ENCODE results near the gene GRB2.
A peak's percentile ranks its signal among the peaks of the same experiment; 100 is the strongest.
"Not testable (repeated sequence)": the region's sequence is repeated elsewhere in the genome, so short reads cannot be mapped to it uniquely, and the experiment has no call there.

Gene GRB2

DNA sequence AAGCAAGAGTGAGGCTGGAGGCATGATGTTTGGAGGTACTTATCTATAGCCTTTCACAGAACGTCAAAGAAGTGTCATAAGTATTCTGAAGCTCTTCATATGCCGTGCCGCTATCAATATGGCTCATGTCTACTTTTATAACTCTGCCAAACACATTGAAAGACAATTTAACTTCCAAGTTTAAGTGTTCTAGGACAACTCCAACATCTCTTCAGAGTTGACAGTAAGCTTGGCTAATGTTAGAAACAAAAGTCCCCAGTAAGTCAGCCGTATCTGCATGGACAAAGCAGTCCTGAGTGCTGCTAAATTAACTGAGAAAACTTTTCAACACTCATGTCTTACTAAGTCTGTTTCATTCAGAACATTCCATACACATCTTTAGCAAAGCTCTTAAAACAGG, 32.2 kb downstream of the GRB2 start:
- Histone ChIP-seq H3K4me3 (replicated peaks; ENCODE audit: low read depth, low read length) (no peak overlapping the region), H3K36me3 (ENCODE audit: control insufficient read depth, insufficient read depth, low read length) (peaks cover 10% of the 10 kb centered on the region), H3K27me3 (replicated peaks; ENCODE audit: control insufficient read depth, insufficient read depth, low read length) (no peaks in the 10 kb centered on the region)
- TF ChIP-seq, protein P1, sequence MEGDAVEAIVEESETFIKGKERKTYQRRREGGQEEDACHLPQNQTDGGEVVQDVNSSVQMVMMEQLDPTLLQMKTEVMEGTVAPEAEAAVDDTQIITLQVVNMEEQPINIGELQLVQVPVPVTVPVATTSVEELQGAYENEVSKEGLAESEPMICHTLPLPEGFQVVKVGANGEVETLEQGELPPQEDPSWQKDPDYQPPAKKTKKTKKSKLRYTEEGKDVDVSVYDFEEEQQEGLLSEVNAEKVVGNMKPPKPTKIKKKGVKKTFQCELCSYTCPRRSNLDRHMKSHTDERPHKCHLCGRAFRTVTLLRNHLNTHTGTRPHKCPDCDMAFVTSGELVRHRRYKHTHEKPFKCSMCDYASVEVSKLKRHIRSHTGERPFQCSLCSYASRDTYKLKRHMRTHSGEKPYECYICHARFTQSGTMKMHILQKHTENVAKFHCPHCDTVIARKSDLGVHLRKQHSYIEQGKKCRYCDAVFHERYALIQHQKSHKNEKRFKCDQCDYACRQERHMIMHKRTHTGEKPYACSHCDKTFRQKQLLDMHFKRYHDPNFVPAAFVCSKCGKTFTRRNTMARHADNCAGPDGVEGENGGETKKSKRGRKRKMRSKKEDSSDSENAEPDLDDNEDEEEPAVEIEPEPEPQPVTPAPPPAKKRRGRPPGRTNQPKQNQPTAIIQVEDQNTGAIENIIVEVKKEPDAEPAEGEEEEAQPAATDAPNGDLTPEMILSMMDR (IDR thresholded peaks at IDR 0.05; ENCODE audit: insufficient read depth, low read length, poor library complexity, severe bottlenecking), result no peak
- DNase-seq (ENCODE audit: extremely low read depth, insufficient read length), result no peak

- Histone ChIP-seq H3K4me3 (replicated peaks; ENCODE audit: low read depth, low read length) (0 out of 2 replicates have a peak overlapping the region, but pooled peaks have one; percentile 10), H3K27me3 (replicated peaks; ENCODE audit: control insufficient read depth, insufficient read depth, low read length) (no peaks in the 10 kb centered on the region), H3K36me3 (ENCODE audit: control insufficient read depth, insufficient read depth, low read length) (peaks cover 5% of the 10 kb centered on the region)
- TF ChIP-seq, protein P1 (IDR thresholded peaks at IDR 0.05; ENCODE audit: insufficient read depth, low read length, poor library complexity, severe bottlenecking), result no peak
- DNase-seq (ENCODE audit: extremely low read depth, insufficient read length), result no peak
Measured at GRCh38 chr17:75371981-75372380, 33.5 kb downstream of the GRB2 start.

DNA sequence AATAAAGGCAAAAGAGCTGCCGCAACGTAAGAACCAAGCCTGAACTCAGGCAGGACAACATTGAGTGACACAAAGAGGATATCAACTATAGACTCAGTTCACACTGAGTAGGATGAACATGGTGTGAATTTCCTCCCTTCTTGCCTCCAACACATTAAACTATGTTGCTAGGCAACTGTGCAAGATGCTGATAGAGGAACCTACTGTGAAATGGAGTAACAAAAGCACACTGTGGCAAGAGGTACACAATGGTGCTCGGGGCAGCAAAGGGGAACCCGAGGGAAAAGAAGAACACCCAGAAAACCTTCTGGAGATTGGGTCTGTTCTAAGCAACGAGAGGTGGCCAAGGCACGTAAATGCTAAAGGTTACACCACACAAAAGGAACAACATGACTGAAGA, 34.1 kb downstream of the GRB2 start:
- Histone ChIP-seq H3K27me3 (replicated peaks; ENCODE audit: control insufficient read depth, insufficient read depth, low read length) (no peaks in the 10 kb centered on the region), H3K4me3 (replicated peaks; ENCODE audit: low read depth, low read length) (no peak overlapping the region), H3K36me3 (ENCODE audit: control insufficient read depth, insufficient read depth, low read length) (peaks cover 5% of the 10 kb centered on the region)
- DNase-seq (ENCODE audit: extremely low read depth, insufficient read length), result no peak
- TF ChIP-seq, protein P1 (IDR thresholded peaks at IDR 0.05; ENCODE audit: insufficient read depth, low read length, poor library complexity, severe bottlenecking), result no peak

- TF ChIP-seq, protein P1 (IDR thresholded peaks at IDR 0.05; ENCODE audit: insufficient read depth, low read length, poor library complexity, severe bottlenecking), result no peak
- Histone ChIP-seq H3K4me3 (replicated peaks; ENCODE audit: low read depth, low read length) (no peak overlapping the region), H3K27me3 (replicated peaks; ENCODE audit: control insufficient read depth, insufficient read depth, low read length) (no peaks in the 10 kb centered on the region), H3K36me3 (ENCODE audit: control insufficient read depth, insufficient read depth, low read length) (peaks cover 3% of the 10 kb centered on the region)
- no peak for DNase-seq (ENCODE audit: extremely low read depth, insufficient read length)
Measured at GRCh38 chr17:75370286-75370915, 35.1 kb downstream of the GRB2 start.

- not testable (repeated sequence) for DNase-seq (ENCODE audit: extremely low read depth, insufficient read length); H3K4me3 ChIP-seq (replicated peaks; ENCODE audit: low read depth, low read length); H3K36me3 ChIP-seq (ENCODE audit: control insufficient read depth, insufficient read depth, low read length)
Measured at GRCh38 chr17:75367838-75368789, 37.4 kb downstream of the GRB2 start.

GRCh38 chr17:75367312-75367711, 38.2 kb downstream of the GRB2 start:
- no peak for DNase-seq (ENCODE audit: extremely low read depth, insufficient read length)
- Histone ChIP-seq H3K36me3 (ENCODE audit: control insufficient read depth, insufficient read depth, low read length) (peaks cover 1% of the 10 kb centered on the region; the same call in 1 of the 2 replicates), H3K4me3 (replicated peaks; ENCODE audit: low read depth, low read length) (no peak overlapping the region), H3K27me3 (replicated peaks; ENCODE audit: control insufficient read depth, insufficient read depth, low read length) (no peaks in the 10 kb centered on the region)
- TF ChIP-seq, protein P1 (IDR thresholded peaks at IDR 0.05; ENCODE audit: insufficient read depth, low read length, poor library complexity, severe bottlenecking), result no peak

More at GRCh38 chr17:75367838-75368789, 37.4 kb downstream of the GRB2 start:
- not testable (repeated sequence) for H3K27me3 ChIP-seq (replicated peaks; ENCODE audit: control insufficient read depth, insufficient read depth, low read length)
